Muscle of leg (tissue), 11 donors: ENCODE measurements around the gene SLC6A19. TPM values are rescaled to one million over a fixed set of nuclear protein-coding genes. Genes with fewer than 3 reads are reported as not detected.

ENCODE experiments used
- DNase-seq: peaks from one replicate; pipeline ENCODE4 v3.0.0; 2013
- H3K27ac ChIP-seq: one replicate; pipeline ENCODE4 v1.5.1; 2013; ENCODE audit warnings: mild to moderate bottlenecking, low read length, control low read depth
- H3K27me3 ChIP-seq: one replicate; pipeline ENCODE4 v1.6.1; 2013; ENCODE audit warnings: low read length; ENCODE audit not compliant: control insufficient read depth, insufficient read depth
- H3K36me3 ChIP-seq: one replicate; pipeline ENCODE4 v1.6.1; 2013; ENCODE audit warnings: low read length; ENCODE audit not compliant: control insufficient read depth, insufficient read depth
- H3K4me1 ChIP-seq: one replicate; pipeline ENCODE4 v1.6.1; 2013; ENCODE audit warnings: low read length; ENCODE audit not compliant: control insufficient read depth, insufficient read depth
- H3K4me3 ChIP-seq: one replicate; pipeline ENCODE4 v1.5.1; 2013; ENCODE audit warnings: low read length, control low read depth
- H3K9me3 ChIP-seq: replicated peaks from 2 replicates; pipeline ENCODE4 v1.6.1; 2013; ENCODE audit warnings: low read depth, low read length; ENCODE audit not compliant: control insufficient read depth
- WGBS: methylation state at CpG from one replicate; pipeline ENCODE4 v1.1.5; 2013; ENCODE audit warnings: missing lambda C conversion rate; ENCODE audit not compliant: insufficient coverage; 5-methylcytosine and 5-hydroxymethylcytosine counted together
- polyA plus RNA-seq, 8 donors: library from polyadenylated mRNA; unstranded; fragments of 120-200 nt; gene quantifications; one replicate each; pipeline versions ENCODE4 v1.2.1 to v1.2.3, GENCODE V29; 2013; ENCODE audit warnings: inconsistent platforms in 1 of 8, low replicate concordance in 1 of 8; ENCODE audit not compliant: insufficient read length in 8 of 8, insufficient read depth in 1 of 8
- total RNA-seq: library from RNA; stranded (reverse); fragments of 120-200 nt; gene quantifications from one replicate; pipeline ENCODE4 v1.2.4, GENCODE V29; 2013

SLC6A19 gene
- total and polyA plus RNA-seq, 9 donors = 0.03 to 9.9 (median 0.11) TPM; not detected in 4

- no peak overlapping the region for H3K27ac ChIP-seq
- H3K9me3 ChIP-seq = peaks cover 3% of the 10 kb centered on the region
- H3K36me3 ChIP-seq = no peaks in the 10 kb centered on the region
- H3K27me3 ChIP-seq = peaks cover 52% of the 10 kb centered on the region
- WGBS = 67% methylated on average over 17 of the region's 20 CpGs
- H3K4me3 ChIP-seq = no peak overlapping the region
- peaks cover 9% of the 10 kb centered on the region for H3K4me1 ChIP-seq
- no peak for DNase-seq
These were observed 42.6 kb upstream of the SLC6A19 start for GRCh38 chr5:1158647-1159340.

- Histone ChIP-seq H3K36me3 (no peaks in the 10 kb centered on the region), H3K27me3 (peaks cover 48% of the 10 kb centered on the region), H3K27ac (no peak overlapping the region), H3K4me3 (no peak overlapping the region), H3K9me3 (peaks cover 3% of the 10 kb centered on the region), H3K4me1 (peaks cover 9% of the 10 kb centered on the region)
- WGBS = 42% methylated on average over 5 of the region's 11 CpGs
- no peak for DNase-seq
These were observed 42.1 kb upstream of the SLC6A19 start for GRCh38 chr5:1159341-1159675.

- 84% methylated on average over 3 of the region's 4 CpGs for WGBS
- Histone ChIP-seq H3K27me3 (peaks cover 45% of the 10 kb centered on the region), H3K27ac (no peak overlapping the region), H3K36me3 (no peaks in the 10 kb centered on the region), H3K9me3 (peaks cover 3% of the 10 kb centered on the region), H3K4me1 (peaks cover 9% of the 10 kb centered on the region), H3K4me3 (no peak overlapping the region)
- DNase-seq = no peak
These were observed 41.5 kb upstream of the SLC6A19 start for GRCh38 chr5:1159774-1160406.

- Histone ChIP-seq H3K27me3 (peaks cover 43% of the 10 kb centered on the region), H3K27ac (no peak overlapping the region)
- no peak for DNase-seq
These were observed 40.1 kb upstream of the SLC6A19 start for GRCh38 chr5:1161108-1161832.

GRCh38 chr5:1161833-1162229 lies 39.6 kb upstream of the SLC6A19 start:
- Histone ChIP-seq H3K27ac (no peak overlapping the region), H3K27me3 (peaks cover 39% of the 10 kb centered on the region), H3K9me3 (no peaks in the 10 kb centered on the region), H3K36me3 (no peaks in the 10 kb centered on the region), H3K4me3 (no peak overlapping the region), H3K4me1 (peaks cover 6% of the 10 kb centered on the region)
- DNase-seq = peak; percentile 52
- WGBS = 55% methylated on average over 18 of the region's 19 CpGs

More at GRCh38 chr5:1161108-1161832, 40.1 kb upstream of the SLC6A19 start:
- 82% methylated on average over 22 of the region's 23 CpGs for WGBS
- Histone ChIP-seq H3K4me1 (peaks cover 6% of the 10 kb centered on the region), H3K4me3 (no peak overlapping the region), H3K36me3 (no peaks in the 10 kb centered on the region), H3K9me3 (peaks cover 3% of the 10 kb centered on the region)

GRCh38 chr5:1162276-1162675 lies 39.1 kb upstream of the SLC6A19 start:
- Histone ChIP-seq H3K4me3 (no peak overlapping the region), H3K9me3 (no peaks in the 10 kb centered on the region), H3K36me3 (no peaks in the 10 kb centered on the region), H3K27me3 (peaks cover 36% of the 10 kb centered on the region), H3K27ac (no peak overlapping the region), H3K4me1 (peaks cover 6% of the 10 kb centered on the region)
- WGBS = 82% methylated on average over 14 of the region's 17 CpGs
- no peak for DNase-seq

- no peaks in the 10 kb centered on the region for H3K36me3 ChIP-seq
- H3K4me1 ChIP-seq = peaks cover 9% of the 10 kb centered on the region
- H3K4me3 ChIP-seq = no peak overlapping the region
- peaks cover 37% of the 10 kb centered on the region for H3K27me3 ChIP-seq
- H3K27ac ChIP-seq = no peak overlapping the region
- DNase-seq = no peak
- no peaks in the 10 kb centered on the region for H3K9me3 ChIP-seq
- 68% methylated on average over 8 of the region's 8 CpGs for WGBS
These were observed 38.6 kb upstream of the SLC6A19 start for GRCh38 chr5:1162751-1163150.

GRCh38 chr5:1163366-1163765 lies 38.0 kb upstream of the SLC6A19 start:
- no peak for DNase-seq
- WGBS = 87% methylated on average over 12 of the region's 12 CpGs
- no peaks in the 10 kb centered on the region for H3K36me3 ChIP-seq
- no peak overlapping the region for H3K27ac ChIP-seq
- peaks cover 15% of the 10 kb centered on the region for H3K4me1 ChIP-seq
- no peak overlapping the region for H3K4me3 ChIP-seq
- H3K9me3 ChIP-seq = no peaks in the 10 kb centered on the region
- peaks cover 39% of the 10 kb centered on the region for H3K27me3 ChIP-seq

GRCh38 chr5:1163879-1164278 lies 37.5 kb upstream of the SLC6A19 start:
- H3K9me3 ChIP-seq = no peaks in the 10 kb centered on the region
- peaks cover 35% of the 10 kb centered on the region for H3K27me3 ChIP-seq
- WGBS = 84% methylated on average over 14 of the region's 14 CpGs
- peaks cover 16% of the 10 kb centered on the region for H3K4me1 ChIP-seq
- DNase-seq = no peak
- no peak overlapping the region for H3K27ac ChIP-seq
- H3K36me3 ChIP-seq = no peaks in the 10 kb centered on the region
- no peak overlapping the region for H3K4me3 ChIP-seq
